Ishikawa (cell line): ENCODE measurements around the gene MPZL3.

ENCODE experiments used
- CEBPB ChIP-seq: IDR thresholded peaks from 2 replicates; pipeline ENCODE4 v1.6.1; 2012
- CREB1 ChIP-seq: IDR thresholded peaks from 2 replicates; pipeline ENCODE4 v1.6.1; 2012; ENCODE audit warnings: low read depth
- EP300 ChIP-seq: IDR thresholded peaks from 2 replicates; pipeline ENCODE4 v1.6.1; 2012; ENCODE audit warnings: borderline replicate concordance
- FOXM1 ChIP-seq: IDR thresholded peaks from 2 replicates; pipeline ENCODE4 v1.6.1; 2012; ENCODE audit warnings: low read depth, borderline replicate concordance
- NFIC ChIP-seq: IDR thresholded peaks from 2 replicates; pipeline ENCODE4 v1.6.1; 2012
- RAD21 ChIP-seq: IDR thresholded peaks from 2 replicates; pipeline ENCODE4 v1.6.1; 2012; ENCODE audit warnings: low read depth
- TAF1 ChIP-seq: IDR thresholded peaks from 2 replicates; pipeline ENCODE4 v1.6.1; 2012; ENCODE audit warnings: low read depth, mild to moderate bottlenecking
- TCF12 ChIP-seq: IDR thresholded peaks from 2 replicates; pipeline ENCODE4 v1.6.1; 2012; ENCODE audit warnings: low read depth
- TEAD4 ChIP-seq: IDR thresholded peaks from 2 replicates; pipeline ENCODE4 v1.6.1; 2012
- YY1 ChIP-seq: IDR thresholded peaks from 2 replicates; pipeline ENCODE4 v1.6.1; 2012; ENCODE audit warnings: low read depth
- ZBTB7A ChIP-seq: IDR thresholded peaks from 2 replicates; pipeline ENCODE4 v1.6.1; 2012; ENCODE audit warnings: low read depth
- TF ChIP-seq, protein P1 (sequence below): IDR thresholded peaks from 2 replicates; pipeline ENCODE4 v1.6.1; 2012
- TF ChIP-seq, protein P2 (sequence below): IDR thresholded peaks from 2 replicates; pipeline ENCODE4 v1.6.1; 2012; ENCODE audit warnings: low read depth, mild to moderate bottlenecking
- TF ChIP-seq, protein P3 (sequence below): IDR thresholded peaks from 2 replicates; pipeline ENCODE4 v1.6.1; 2012

DNA sequence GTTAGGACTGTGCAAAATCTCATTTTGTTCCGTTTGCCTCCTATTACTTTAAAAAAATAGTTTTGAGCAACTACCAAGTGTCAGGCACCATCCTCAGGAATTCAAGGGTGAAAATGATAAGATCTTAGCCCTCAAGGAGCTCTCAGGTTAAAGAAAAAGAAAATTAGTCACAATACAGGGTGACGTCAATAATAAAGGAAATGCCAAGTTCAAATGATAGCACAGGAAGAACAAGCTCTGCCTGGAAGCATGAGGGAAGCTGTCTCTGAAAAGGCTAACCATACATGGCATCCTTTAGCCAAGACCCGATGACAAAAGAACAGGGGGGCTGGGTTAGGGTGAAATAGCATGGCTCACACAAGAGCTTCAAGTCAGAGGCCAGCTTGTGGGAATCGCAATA lies 23.0 kb upstream of the MPZL3 start:
- TF ChIP-seq CEBPB (no peak), RAD21 (no peak), EP300 (no peak), ZBTB7A (no peak), TAF1 (no peak), YY1 (no peak), TCF12 (no peak), CREB1 (no peak), TEAD4 (no peak), FOXM1 (no peak), NFIC (no peak)
- TF ChIP-seq, protein P1, sequence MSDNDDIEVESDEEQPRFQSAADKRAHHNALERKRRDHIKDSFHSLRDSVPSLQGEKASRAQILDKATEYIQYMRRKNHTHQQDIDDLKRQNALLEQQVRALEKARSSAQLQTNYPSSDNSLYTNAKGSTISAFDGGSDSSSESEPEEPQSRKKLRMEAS, result no peak
- TF ChIP-seq, protein P2, sequence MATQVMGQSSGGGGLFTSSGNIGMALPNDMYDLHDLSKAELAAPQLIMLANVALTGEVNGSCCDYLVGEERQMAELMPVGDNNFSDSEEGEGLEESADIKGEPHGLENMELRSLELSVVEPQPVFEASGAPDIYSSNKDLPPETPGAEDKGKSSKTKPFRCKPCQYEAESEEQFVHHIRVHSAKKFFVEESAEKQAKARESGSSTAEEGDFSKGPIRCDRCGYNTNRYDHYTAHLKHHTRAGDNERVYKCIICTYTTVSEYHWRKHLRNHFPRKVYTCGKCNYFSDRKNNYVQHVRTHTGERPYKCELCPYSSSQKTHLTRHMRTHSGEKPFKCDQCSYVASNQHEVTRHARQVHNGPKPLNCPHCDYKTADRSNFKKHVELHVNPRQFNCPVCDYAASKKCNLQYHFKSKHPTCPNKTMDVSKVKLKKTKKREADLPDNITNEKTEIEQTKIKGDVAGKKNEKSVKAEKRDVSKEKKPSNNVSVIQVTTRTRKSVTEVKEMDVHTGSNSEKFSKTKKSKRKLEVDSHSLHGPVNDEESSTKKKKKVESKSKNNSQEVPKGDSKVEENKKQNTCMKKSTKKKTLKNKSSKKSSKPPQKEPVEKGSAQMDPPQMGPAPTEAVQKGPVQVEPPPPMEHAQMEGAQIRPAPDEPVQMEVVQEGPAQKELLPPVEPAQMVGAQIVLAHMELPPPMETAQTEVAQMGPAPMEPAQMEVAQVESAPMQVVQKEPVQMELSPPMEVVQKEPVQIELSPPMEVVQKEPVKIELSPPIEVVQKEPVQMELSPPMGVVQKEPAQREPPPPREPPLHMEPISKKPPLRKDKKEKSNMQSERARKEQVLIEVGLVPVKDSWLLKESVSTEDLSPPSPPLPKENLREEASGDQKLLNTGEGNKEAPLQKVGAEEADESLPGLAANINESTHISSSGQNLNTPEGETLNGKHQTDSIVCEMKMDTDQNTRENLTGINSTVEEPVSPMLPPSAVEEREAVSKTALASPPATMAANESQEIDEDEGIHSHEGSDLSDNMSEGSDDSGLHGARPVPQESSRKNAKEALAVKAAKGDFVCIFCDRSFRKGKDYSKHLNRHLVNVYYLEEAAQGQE, result no peak
- TF ChIP-seq, protein P3, sequence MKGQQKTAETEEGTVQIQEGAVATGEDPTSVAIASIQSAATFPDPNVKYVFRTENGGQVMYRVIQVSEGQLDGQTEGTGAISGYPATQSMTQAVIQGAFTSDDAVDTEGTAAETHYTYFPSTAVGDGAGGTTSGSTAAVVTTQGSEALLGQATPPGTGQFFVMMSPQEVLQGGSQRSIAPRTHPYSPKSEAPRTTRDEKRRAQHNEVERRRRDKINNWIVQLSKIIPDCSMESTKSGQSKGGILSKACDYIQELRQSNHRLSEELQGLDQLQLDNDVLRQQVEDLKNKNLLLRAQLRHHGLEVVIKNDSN, result no peak
